T47D (cell line): ENCODE results near the gene DOK7.

ENCODE experiments used
- DNase-seq, 2 experiments: peaks; one replicate each; pipeline versions ENCODE4 v3.0.0 to v3.0.0-alpha.2; 2011 to 2012; ENCODE audit warnings: low read depth in 1 of 2, low spot score in 1 of 2
- JUND ChIP-seq: IDR thresholded peaks from 2 replicates; pipeline ENCODE4 v1.6.1; 2012; ENCODE audit warnings: low read depth
- in situ Hi-C: cut with HindIII; loops from 2 replicates; pipeline ENCODE4 v1.10.0; 2016; ENCODE audit warnings: low sequenced_read_pairs, low pct_unique_long_range_greater_than_20kb

DOK7 gene

DNA sequence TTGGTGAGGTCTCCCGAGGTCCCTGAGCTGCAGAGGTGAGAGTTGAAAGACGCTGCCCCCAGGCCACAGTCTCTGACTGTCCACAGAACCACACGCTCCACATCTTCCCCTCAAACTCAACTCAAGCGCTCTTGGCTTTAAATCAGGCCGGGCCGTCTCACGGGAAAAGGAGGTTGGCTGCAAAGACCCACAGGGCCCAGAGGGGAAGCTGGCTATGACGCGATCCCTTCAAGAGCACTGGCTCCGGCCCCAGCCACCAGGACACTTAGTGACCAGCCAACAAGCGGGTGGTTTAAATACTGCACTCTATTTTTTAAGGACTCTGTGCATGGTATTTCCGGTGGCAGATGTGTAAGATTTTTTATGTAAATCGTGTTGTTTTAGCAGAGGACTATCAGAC, 49.2 kb downstream of the DOK7 start:
- in situ Hi-C loops = no loop called here
- no peak for TF ChIP-seq JUND
- no peak for DNase-seq

DNA sequence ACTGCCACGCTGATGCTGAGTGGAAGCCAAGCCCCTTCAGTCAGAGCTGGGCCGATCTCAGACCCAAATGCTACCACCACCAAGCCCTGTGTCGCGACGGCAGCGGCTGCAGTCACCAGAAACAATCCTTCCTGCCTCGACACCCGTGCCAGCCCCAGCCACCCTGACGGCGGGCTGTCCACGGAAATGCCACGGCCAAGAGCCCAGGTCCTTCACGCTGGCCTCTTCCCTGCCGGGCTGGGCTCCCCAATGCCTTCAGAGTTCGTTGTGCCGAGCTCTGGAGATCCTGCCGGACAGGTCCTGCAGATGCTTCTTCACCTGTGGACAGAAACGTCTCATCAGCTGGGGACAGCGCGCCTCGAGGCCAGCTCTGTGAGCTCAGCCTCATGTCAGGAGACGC, 49.6 kb downstream of the DOK7 start:
- in situ Hi-C loops = no loop called here
- DNase-seq = no peak
- TF ChIP-seq JUND = no peak

- TF ChIP-seq JUND = no peak
- no peak for DNase-seq
- in situ Hi-C loops = no loop called here
Measured at GRCh38 chr4:3513807-3514206, 50.7 kb downstream of the DOK7 start.

DNA sequence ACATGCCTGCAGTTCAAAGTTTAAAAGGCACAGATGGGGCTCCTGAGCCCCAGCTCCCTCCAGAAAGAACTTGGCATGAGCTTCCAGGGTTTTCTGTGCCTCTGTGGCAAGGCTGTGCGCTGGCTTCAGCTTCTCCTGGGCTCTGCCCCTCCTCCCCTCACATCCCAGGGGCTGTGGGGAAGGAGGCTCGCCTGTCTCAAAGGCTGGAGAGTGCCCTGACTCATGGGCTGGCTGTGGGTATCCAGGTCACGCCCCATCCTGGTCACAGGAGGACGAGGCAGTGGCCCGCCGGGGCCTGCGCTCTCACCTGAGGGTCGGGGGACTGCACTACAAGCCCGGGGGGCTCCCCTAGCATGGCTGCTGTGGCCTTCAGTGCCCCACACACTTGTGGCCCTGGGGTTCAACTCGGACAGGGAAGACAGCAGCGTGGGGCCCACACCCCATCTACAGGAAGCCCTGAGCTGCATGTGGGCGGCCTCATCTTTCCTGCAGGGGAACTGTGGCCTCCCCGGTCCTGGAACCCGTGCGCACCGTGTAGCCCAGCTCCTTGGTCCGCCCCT, 51.2 kb downstream of the DOK7 start:
- in situ Hi-C loops = no loop called here
- TF ChIP-seq JUND = no peak
- DNase-seq = no peak

GRCh38 chr4:3514806-3515501, 51.8 kb downstream of the DOK7 start:
- TF ChIP-seq JUND = no peak
- in situ Hi-C loops = no loop called here
- DNase-seq = no peak

DNA sequence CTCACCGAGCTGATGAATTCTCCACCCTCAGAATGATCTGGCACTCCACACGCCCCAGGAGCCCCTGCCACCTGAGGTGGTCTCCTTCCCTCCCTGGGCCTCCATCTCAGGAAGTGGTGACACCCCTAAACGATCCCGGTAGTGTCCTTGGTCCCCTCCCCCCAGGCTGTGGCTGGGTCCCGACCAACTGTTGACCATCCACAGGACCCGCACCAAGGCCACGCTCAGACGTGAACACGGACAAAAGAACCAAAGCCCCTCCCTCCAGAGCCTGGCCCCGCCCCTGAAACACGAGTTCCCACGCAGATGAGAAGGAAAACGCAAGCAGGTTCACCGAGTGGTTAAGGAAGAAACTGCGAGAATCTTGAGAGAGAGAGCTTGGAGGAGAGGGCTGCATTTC, 52.5 kb downstream of the DOK7 start:
- in situ Hi-C loops = no loop called here
- DNase-seq = no peak
- TF ChIP-seq JUND = no peak

DNA sequence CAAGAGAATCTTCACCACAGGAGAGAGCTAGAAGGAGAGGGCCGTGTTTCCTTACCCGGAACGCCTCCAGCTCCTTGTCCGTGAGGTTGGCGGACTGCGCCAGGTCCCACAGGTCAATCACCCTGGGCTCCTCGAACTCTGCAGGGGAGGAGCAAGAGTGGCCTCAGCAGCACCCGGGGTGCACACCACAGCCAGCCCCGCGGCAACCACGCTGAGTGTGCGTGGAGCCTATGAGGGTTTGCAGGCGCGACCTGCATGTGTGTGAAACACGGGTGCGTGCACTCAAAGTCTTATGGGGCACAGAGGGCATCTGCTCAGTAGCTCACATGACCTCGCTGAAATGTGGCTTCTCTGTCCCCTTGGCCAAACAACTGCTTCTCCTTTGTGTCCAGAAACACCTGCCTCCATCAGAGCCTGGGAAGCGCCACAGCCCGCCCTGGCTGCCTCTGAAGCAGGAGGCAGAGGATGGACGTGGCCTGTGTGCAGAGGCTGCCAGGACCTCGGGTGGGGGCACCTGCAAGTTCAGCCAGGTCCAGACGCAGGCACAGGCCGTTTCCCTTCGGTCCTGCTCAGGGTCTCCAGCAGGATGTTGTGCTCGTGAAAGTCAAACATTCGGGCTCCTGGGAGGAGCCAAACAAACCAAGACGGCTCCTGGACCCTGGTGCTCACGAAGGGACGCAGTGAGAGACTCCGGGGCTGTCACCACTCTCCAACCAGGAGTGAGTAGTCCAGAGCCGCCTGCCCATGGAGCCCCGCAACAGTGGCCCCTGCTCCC, 53.1 kb downstream of the DOK7 start:
- no peak for TF ChIP-seq JUND
- in situ Hi-C loops = no loop called here
- DNase-seq = no peak

DNA sequence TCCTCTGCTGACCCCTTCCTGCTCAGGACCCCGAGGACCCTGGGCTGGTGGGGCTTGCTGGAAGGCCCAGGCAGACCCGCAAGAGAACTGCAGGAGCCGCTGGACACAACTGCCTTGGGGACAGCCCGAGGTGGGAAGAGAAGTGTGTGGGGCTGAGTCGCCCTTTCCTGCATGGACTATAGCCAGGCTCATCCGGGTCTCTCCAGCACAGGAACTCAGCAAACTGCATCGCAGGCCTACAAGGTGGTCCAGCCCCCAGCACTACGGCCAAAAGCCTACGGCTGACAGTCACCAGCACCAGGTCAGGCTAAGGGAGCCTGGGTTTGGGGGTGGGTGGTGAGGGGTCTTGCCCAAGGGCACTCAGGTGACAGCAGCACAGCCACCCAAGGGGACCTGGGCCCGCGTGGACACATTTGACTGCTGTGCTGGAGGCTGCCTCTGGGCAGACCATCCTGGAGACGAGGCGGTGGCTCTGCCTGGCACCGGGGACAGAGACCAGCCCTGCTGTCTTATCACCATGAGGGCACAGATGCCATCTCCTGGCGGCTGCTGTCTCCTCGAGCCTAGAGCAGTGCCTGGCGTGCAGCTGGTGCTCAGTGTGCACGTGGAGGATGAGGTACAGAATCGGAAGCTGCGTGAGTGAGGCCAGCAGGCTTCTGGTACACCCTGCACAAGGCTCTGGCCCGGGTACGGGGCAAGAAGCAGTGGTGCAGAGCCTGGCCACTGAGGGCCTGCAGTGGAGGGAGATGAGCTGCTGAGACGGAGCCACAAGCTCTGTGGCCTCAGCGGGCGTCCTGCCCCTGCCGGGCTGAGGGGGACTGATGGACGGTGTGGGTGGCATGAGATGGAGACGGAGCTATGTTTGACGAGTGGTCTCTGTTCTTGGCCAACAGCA, 54.0 kb downstream of the DOK7 start:
- DNase-seq = no peak
- in situ Hi-C loops = no loop called here
- no peak for TF ChIP-seq JUND

GRCh38 chr4:3517731-3518510, 54.8 kb downstream of the DOK7 start:
- TF ChIP-seq JUND = no peak
- in situ Hi-C loops = no loop called here
- DNase-seq = no peak

GRCh38 chr4:3518511-3518880, 55.4 kb downstream of the DOK7 start:
- no peak for TF ChIP-seq JUND
- DNase-seq = no peak
- in situ Hi-C loops = no loop called here

DNA sequence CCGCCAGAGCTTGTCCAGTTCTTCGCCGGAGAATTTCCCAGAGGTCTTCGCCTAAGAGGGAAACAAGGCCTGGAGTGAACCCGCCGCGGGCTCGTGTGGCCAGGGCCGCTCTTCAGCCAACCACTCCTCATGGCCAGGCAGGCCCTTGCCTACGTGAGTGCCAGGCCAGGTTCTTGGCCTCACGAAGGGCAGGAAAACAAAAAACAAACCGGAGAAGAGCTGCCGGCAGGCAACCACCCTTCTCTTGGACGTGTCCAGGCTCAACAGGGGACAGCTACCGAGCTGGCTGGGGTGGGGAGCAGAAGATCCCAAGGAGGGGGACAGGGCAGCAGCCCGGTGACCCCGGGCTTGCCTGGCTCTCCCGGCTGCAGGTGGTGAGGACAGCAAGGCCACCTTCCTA, 55.8 kb downstream of the DOK7 start:
- DNase-seq = no peak
- in situ Hi-C loops = no loop called here
- TF ChIP-seq JUND = no peak
